ENCODE measurements around the gene PRR18.
"Not testable (repeated sequence)": the region's sequence is repeated elsewhere in the genome, so short reads cannot be mapped to it uniquely, and the experiment has no call there.

PRR18 gene

DNA sequence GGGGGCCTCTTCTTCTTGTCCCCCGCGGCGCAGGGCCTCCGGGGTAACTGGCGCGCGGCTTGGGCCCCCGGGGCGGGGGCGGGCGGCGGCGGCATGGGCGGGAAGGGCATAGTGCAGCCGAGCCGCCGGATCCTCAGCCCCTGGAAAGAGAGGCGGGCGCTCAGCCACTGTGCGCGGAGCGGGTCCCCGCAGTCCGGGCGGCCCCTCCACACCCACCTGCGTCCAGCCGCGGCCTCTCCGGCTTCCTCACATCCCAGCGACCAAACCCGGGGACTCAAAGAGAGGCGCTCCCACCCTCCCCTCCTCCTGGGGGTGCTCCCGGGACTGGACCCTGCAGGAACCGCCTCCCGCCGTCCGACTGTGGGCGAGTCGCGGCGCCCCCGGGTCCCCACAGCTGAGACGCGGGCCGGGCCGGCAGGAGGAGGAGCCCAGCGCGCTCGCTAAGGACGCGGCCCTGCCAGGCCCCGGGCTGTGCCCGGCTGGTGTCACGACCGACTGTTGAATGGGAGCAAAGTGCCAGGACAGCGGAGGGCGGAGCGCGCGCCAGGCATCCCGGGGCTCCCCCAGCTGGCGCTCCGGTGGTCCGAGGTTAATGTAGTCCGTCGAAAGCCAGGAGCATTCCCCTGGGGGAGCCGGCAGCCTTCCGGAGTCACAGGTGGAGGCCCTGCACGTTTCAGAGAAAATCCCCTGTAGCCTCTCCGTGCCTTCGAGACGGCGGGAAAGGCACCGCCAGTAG is at the start of gene PRR18:
PRR18 (minus strand) TSS at position 360 of the 736 bp plus-strand sequence; CDS start at position 110, 250 bp downstream.
- no peak for DNase-seq (ENCODE audit: low read depth in 2 of 2)

GRCh38 chr6:166355552-166355951 is 47.4 kb upstream of the PRR18 start:
- no peak for DNase-seq (ENCODE audit: low read depth in 2 of 2)

DNA sequence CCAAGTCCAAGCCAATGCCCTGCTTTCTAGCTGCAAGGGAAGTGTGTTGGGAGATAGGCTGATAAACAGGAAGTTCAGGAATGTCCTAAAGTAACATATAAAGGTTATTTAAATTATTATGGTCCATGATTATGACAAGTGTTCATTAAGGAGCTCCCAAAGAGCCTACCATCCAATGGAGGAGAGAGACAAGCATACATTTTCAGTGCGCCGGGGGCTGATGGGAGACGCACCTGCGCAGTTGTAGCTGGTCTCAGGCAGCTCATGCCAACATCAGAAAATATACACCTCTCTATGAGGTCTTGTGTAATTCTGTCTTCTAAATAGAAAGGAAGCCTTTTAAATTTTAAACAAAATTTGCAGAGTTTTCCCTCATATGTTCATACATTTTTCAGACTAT is 46.8 kb upstream of the PRR18 start:
- DNase-seq (ENCODE audit: low read depth in 2 of 2): no peak

- DNase-seq (ENCODE audit: low read depth in 2 of 2): no peak
Measured at GRCh38 chr6:166354143-166354542, 46.0 kb upstream of the PRR18 start.

- DNase-seq (ENCODE audit: low read depth in 2 of 2): no peak
Measured at GRCh38 chr6:166353507-166353906, 45.3 kb upstream of the PRR18 start.

DNA sequence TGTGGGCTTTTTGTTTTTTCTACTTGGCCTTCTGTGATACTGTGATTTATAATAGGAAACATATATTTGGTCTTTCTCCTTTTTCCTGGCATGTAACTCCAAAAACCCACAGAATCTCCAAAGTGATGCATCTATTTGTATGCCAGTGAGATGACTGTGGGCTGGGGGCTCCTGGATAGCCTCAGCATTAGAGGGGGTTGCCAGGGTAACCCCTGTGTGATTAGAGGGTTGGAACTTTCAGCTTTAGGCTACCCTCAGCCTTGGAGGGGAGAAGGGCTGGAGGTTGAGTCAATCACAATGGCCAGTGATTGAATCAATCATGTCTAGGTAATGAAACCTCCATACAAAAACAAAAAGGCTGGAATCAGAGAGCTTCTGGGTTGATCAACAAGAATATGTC is 44.7 kb upstream of the PRR18 start:
- DNase-seq (ENCODE audit: low read depth in 2 of 2): no peak

DNA sequence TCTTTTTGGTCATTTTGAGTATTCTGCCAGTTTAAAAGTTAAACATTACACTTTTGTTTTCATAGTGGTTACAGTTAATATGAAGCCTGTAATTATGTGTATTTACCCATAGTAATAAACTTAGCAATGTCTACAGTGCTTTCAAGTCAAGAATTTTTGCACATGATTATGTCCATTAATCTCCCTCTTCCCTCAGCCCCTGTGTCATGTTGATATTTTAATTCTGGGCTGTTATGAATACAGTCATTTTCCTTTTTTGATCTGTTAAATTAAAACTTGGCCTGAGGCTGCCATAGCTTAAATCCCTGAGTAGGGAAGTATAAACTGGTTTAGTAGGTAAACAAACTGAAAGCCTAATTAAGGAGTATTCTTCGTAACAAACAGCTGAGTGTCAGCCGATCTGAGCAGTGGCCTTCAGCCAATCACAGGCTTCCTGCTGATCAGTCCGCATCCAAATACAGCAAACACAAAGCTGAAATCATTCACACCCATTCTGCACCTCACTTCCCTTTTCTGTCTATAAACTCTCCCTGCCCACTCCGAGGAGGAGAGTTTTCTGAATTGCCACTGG is 43.6 kb upstream of the PRR18 start:
- DNase-seq (ENCODE audit: low read depth in 2 of 2): no peak

DNA sequence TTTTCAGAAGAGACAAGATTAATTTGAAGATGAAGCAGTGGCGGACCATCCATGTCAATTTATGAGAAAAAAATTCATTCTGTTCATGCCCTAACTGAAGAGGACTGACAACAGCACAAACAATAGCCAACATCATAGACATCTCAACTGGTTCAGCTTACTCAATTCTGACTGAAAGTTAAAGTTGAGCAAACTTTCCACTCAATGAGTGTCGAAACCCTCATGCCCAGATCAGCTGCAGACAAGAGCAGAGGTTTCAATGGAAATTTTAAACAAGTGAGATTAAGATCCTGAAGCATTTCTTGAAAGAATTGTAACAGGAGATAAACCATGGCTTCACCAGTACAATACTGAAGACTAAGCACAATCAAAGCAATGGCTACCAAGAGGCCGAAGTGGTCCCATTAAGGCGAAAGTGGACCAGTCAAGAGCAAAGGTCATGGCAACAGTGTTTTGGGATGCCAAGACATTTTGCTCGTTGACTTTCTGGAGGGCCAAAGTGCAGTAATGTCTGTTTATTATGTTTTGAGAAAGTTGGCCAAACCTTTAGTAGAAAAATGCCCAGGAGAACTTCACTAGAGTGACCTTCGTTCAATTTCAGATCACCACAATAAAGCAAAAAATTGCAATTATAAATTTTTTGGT is 40.2 kb upstream of the PRR18 start:
- DNase-seq (ENCODE audit: low read depth in 2 of 2): no peak

DNA sequence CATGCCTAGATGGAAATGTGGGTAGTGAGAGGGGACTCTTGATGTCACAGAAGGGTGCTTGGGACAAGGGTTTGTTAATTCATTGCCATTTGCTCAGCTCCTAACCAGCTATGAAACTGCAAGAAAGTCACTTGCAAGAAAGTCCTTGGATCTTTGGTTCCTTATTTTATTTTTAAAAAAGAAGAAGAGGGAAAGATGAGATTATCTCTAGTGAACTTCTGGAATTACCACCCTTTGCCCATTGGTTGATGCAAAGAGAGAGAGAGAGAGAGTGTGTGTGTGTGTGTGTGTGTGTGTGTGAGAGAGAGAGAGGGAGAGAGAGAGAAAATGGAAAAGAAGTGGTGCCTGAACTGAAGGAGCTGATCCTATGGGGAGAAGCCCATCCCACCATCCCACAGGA is 38.8 kb upstream of the PRR18 start:
- no peak for DNase-seq (ENCODE audit: low read depth in 2 of 2)

GRCh38 chr6:166346449-166346848 is 38.3 kb upstream of the PRR18 start:
- DNase-seq (ENCODE audit: low read depth in 2 of 2): no peak

GRCh38 chr6:166345672-166346071 is 37.5 kb upstream of the PRR18 start:
- DNase-seq (ENCODE audit: low read depth in 2 of 2): not testable (repeated sequence)

DNA sequence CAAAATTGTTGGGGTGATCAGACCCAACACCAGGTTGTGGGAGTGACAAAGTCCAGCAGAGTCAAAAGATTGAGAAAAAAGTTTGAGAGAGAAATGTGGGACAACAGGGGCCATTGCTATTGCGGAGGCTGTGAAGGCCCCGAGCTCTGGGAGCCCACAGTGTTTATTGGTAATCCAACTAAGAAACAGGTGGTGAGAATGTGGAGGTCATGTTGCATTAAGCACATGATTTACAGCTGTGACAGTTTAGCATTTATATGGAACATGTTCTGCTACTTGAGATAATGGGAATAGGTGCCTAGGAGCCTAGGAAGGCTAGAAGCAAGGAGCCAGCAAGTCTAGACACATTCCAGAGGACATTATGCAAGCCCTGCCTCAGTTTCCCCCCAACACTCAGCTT is 36.7 kb upstream of the PRR18 start:
- not testable (repeated sequence) for DNase-seq (ENCODE audit: low read depth in 2 of 2)

DNA sequence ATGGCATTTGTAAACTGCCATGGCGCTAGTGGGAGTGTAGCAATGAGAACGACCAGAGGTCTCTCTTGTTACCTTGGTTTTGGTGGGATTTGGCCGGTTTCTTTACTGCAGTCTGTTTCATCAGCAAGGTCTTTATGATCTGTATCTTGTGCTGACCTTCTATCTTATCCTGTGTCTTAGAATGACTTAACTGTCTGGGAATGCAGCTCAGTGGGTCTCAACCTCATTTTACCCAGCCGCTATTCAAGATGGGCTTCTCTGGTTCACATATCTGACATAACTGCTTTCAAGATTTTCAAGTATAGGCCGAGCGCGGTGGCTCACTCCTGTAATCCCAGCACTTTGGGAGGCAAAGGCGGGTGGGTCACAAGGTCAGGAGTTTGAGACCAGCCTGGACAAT is 36.0 kb upstream of the PRR18 start:
- no peak for DNase-seq (ENCODE audit: low read depth in 2 of 2)

DNA sequence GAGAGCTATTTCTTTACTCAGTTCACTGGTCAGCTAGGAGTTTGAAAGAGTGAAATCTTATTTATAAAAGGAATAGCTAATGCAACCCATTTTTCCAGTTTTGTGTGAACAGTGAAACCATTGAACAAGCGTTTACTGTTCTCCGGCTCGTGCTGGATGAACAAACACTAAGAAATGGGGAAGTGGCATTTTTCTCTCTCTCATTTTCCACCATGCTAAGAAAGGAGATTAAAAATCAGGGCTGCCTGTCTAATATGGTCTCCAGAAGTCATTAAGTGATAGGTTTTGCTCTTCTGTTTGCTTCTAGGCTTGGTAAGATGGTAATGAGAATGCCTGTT is 34.9 kb upstream of the PRR18 start:
- DNase-seq (ENCODE audit: low read depth in 2 of 2): no peak

GRCh38 chr6:166342349-166343149 is 34.4 kb upstream of the PRR18 start, which contains the start of gene SFT2D1:
SFT2D1 (minus strand) TSS chr6:166342545; CDS start chr6:166342481, 64 bp downstream.
- peak; percentile 63 to 68 for DNase-seq (ENCODE audit: low read depth in 2 of 2)

- no peak for DNase-seq (ENCODE audit: low read depth in 2 of 2)
Measured at GRCh38 chr6:166341977-166342348, 33.8 kb upstream of the PRR18 start.

DNA sequence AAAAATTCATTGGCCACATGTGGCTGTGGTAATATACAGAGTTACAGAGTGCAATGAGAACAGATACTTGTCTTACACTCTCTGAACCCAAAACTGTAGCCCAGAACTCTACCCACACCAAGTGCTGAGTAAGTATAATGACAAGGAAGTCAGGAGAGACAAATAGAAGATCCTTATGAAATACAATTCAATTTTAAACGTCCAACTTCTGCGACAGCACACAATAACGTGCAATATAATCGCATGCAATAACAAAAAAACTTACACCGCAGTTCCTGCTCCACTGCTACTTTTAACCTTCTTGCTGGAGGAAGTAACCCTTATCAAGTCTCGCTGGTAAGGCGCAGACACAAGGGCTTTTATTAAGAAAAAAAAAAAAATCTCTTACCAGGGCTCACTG is 33.3 kb upstream of the PRR18 start:
- DNase-seq (ENCODE audit: low read depth in 2 of 2): no peak

DNA sequence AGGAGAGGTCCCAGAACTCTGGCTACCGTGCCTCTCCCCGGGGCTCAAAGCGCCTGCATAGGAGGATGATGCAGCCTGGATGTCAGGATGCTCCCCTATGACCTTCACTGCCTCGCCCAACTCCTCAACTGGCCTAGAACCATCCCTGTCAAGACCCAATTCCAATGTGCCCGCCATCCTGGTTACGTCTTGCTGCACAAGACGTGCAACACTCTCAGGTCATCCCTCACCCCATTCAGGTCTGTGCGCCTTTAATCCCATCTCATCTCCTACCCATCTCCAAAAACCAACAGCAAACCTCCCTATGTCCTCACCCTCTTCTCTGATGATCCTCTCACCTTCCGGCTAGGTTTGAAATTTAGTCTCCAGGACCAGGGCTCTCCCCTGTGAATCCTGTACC is 30.7 kb upstream of the PRR18 start:
- DNase-seq (ENCODE audit: low read depth in 2 of 2): no peak

DNA sequence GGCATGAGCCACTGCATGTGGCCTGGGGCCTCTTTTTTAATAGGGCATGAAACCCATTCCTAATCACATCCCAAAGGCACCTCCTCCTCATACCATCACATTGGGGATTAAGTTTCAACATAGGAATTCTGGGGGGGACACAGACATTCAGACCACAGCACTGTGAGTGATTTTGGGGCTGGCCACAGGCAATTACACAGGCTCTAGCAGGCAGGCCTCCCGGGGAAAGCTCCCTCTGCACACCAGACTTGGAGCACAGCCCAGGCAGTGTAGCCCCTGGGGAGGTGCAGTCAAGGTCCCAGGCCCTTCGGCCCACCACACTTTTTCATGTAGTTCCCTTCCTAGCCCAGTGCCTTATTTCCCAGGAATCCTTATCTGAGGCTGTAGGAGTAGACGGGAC is 28.7 kb upstream of the PRR18 start:
- no peak for DNase-seq (ENCODE audit: low read depth in 2 of 2)

- no peak for DNase-seq (ENCODE audit: low read depth in 2 of 2)
Measured at GRCh38 chr6:166335378-166336302, 27.4 kb upstream of the PRR18 start.

- no peak for DNase-seq (ENCODE audit: low read depth in 2 of 2)
Measured at GRCh38 chr6:166334878-166335277, 26.7 kb upstream of the PRR18 start.

All from stimulated activated CD4-positive, alpha-beta T cell treated with anti-CD3 and anti-CD28 coated beads, Interleukin-15, amount 100 ng/mL, for 48 hours (primary cell).